ENCODE data around the gene DSCAM. TPM values are rescaled to one million over a fixed set of nuclear protein-coding genes. Genes with fewer than 3 reads are reported as not detected.

The DSCAM gene
- total RNA-seq, 1 experiment from 2014 or later: 0.13 TPM

DNA sequence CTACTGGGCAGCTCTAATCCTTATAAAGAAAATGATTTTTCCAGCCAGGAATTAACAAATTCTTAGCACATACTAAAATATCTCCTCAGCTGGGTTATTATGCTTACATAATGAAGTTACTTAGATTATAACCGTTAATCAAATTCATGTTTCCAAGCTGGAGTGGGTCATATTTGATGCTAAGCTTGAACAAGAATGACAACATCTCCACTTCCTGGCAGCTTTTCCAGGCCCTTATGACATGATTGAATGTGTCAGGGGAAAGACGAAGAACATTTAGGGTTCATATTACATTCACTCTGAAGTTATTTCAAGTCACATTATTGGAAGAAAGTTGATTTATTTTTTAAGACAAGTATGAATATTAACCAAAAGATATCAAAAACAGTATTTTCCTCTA is 646.0 kb downstream of the DSCAM start:
- ChIA-PET POLR2A (interaction anchor here (0.6 kb wide), 1 partner anchor 296 kb away, joined by 3 read pairs; no protein-coding TSS in a partner anchor), CTCF (no interaction called here)
- DNase-seq (ENCODE audit: low spot score) (no peak), ATAC-seq (no peak)
- no peaks in the 10 kb centered on the region for H3K4me1 Mint-ChIP-seq
- no peak overlapping the region for H3K4me3 Mint-ChIP-seq
- TF ChIP-seq GRHL2 (CRISPR knock-in tag; IDR thresholded peaks at IDR 0.05; ENCODE audit: insufficient replicate concordance, severe bottlenecking): no peak
- no peak for TF ChIP-seq ATF2 (CRISPR knock-in tag; IDR thresholded peaks at IDR 0.05; ENCODE audit: borderline replicate concordance, low read depth)
- TF ChIP-seq STAT6 (CRISPR knock-in tag; conservative IDR thresholded peaks at IDR 0.05; ENCODE audit: low read depth): no peak
- TF ChIP-seq FOXP4 (CRISPR knock-in tag; IDR thresholded peaks at IDR 0.05): no peak
- TF ChIP-seq ZNF219 (CRISPR knock-in tag; IDR thresholded peaks at IDR 0.05; ENCODE audit: borderline replicate concordance): no peak
- no peak for TF ChIP-seq CREB1 (CRISPR knock-in tag; IDR thresholded peaks at IDR 0.05)
- TF ChIP-seq, protein P1, sequence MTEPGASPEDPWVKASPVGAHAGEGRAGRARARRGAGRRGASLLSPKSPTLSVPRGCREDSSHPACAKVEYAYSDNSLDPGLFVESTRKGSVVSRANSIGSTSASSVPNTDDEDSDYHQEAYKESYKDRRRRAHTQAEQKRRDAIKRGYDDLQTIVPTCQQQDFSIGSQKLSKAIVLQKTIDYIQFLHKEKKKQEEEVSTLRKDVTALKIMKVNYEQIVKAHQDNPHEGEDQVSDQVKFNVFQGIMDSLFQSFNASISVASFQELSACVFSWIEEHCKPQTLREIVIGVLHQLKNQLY (CRISPR knock-in tag; IDR thresholded peaks at IDR 0.05): no peak
- no peak for TF ChIP-seq HMGA2 (CRISPR knock-in tag; IDR thresholded peaks at IDR 0.05)
- TF ChIP-seq, protein P2, sequence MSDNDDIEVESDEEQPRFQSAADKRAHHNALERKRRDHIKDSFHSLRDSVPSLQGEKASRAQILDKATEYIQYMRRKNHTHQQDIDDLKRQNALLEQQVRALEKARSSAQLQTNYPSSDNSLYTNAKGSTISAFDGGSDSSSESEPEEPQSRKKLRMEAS (CRISPR knock-in tag; IDR thresholded peaks at IDR 0.05): no peak
- no peak for TF ChIP-seq SOX15 (CRISPR knock-in tag; IDR thresholded peaks at IDR 0.05)
- TF ChIP-seq KAT7 (CRISPR knock-in tag; IDR thresholded peaks at IDR 0.05; ENCODE audit: borderline replicate concordance): no peak
- H3K27ac Mint-ChIP-seq: no peak overlapping the region
- H3K9me3 Mint-ChIP-seq: peaks cover 9% of the 10 kb centered on the region
- H3K36me3 Mint-ChIP-seq: no peaks in the 10 kb centered on the region
- H3K27me3 Mint-ChIP-seq (ENCODE audit: low read depth): no peaks in the 10 kb centered on the region

GRCh38 chr21:40200126-40200525 is 646.8 kb downstream of the DSCAM start:
- ChIA-PET CTCF (no interaction called here), POLR2A (no interaction called here)
- H3K27ac Mint-ChIP-seq: no peak overlapping the region
- peaks cover 9% of the 10 kb centered on the region for H3K9me3 Mint-ChIP-seq
- no peak overlapping the region for H3K4me3 Mint-ChIP-seq
- ATAC-seq (no peak), DNase-seq (ENCODE audit: low spot score) (no peak)
- no peaks in the 10 kb centered on the region for H3K4me1 Mint-ChIP-seq
- no peaks in the 10 kb centered on the region for H3K36me3 Mint-ChIP-seq
- no peaks in the 10 kb centered on the region for H3K27me3 Mint-ChIP-seq (ENCODE audit: low read depth)
- TF ChIP-seq GTF2I (CRISPR knock-in tag; conservative IDR thresholded peaks at IDR 0.05): no peak
- TF ChIP-seq EMX1 (CRISPR knock-in tag; IDR thresholded peaks at IDR 0.05): no peak
- TF ChIP-seq, protein P3, sequence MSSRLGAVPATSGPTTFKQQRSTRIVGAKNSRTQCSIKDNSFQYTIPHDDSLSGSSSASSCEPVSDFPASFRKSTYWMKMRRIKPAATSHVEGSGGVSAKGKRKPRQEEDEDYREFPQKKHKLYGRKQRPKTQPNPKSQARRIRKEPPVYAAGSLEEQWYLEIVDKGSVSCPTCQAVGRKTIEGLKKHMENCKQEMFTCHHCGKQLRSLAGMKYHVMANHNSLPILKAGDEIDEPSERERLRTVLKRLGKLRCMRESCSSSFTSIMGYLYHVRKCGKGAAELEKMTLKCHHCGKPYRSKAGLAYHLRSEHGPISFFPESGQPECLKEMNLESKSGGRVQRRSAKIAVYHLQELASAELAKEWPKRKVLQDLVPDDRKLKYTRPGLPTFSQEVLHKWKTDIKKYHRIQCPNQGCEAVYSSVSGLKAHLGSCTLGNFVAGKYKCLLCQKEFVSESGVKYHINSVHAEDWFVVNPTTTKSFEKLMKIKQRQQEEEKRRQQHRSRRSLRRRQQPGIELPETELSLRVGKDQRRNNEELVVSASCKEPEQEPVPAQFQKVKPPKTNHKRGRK (CRISPR knock-in tag; IDR thresholded peaks at IDR 0.05; ENCODE audit: borderline replicate concordance): no peak
- TF ChIP-seq SP1 (CRISPR knock-in tag; conservative IDR thresholded peaks at IDR 0.05): no peak
- TF ChIP-seq FOXP1 (CRISPR knock-in tag; IDR thresholded peaks at IDR 0.05; ENCODE audit: borderline replicate concordance): no peak
- no peak for TF ChIP-seq NFYB (CRISPR knock-in tag; conservative IDR thresholded peaks at IDR 0.05; ENCODE audit: low read depth)
- TF ChIP-seq, protein P4, sequence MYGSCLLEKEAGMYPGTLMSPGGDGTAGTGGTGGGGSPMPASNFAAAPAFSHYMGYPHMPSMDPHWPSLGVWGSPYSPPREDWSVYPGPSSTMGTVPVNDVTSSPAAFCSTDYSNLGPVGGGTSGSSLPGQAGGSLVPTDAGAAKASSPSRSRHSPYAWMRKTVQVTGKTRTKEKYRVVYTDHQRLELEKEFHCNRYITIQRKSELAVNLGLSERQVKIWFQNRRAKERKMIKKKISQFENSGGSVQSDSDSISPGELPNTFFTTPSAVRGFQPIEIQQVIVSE (CRISPR knock-in tag; IDR thresholded peaks at IDR 0.05; ENCODE audit: borderline replicate concordance): no peak
- no peak for TF ChIP-seq SMAD3 (CRISPR knock-in tag; IDR thresholded peaks at IDR 0.05; ENCODE audit: borderline replicate concordance)
- no peak for TF ChIP-seq ATF1 (CRISPR knock-in tag; IDR thresholded peaks at IDR 0.05)
- no peak for TF ChIP-seq GRHL2 (CRISPR knock-in tag; IDR thresholded peaks at IDR 0.05; ENCODE audit: insufficient replicate concordance, severe bottlenecking)
- TF ChIP-seq JAZF1 (CRISPR knock-in tag; IDR thresholded peaks at IDR 0.05): no peak
- no peak for TF ChIP-seq CTCF (IDR thresholded peaks at IDR 0.05)
- TF ChIP-seq, protein P5, sequence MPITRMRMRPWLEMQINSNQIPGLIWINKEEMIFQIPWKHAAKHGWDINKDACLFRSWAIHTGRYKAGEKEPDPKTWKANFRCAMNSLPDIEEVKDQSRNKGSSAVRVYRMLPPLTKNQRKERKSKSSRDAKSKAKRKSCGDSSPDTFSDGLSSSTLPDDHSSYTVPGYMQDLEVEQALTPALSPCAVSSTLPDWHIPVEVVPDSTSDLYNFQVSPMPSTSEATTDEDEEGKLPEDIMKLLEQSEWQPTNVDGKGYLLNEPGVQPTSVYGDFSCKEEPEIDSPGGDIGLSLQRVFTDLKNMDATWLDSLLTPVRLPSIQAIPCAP (CRISPR knock-in tag; IDR thresholded peaks at IDR 0.05): no peak
